Uterus (tissue), 2 donors: ENCODE data around the gene CERS4.

ENCODE experiments used
- CTCF ChIP-seq, 4 experiments: fragments of 200-600 bp in 2 of 4; fragments of 450-650 bp in 2 of 4; sonication (generic) in 2 of 4; IDR thresholded peaks; one replicate each; pipeline ENCODE4 v1.5.1; 2016 to 2019; ENCODE audit warnings: antibody characterized with exemption in 4 of 4, mild to moderate bottlenecking in 2 of 4, moderate library complexity in 1 of 4
- POLR2A ChIP-seq, 2 donors: fragments of 450-650 bp; IDR thresholded peaks; one replicate each; pipeline ENCODE4 v1.6.1; 2016; ENCODE audit warnings: antibody characterized with exemption in 2 of 2, mild to moderate bottlenecking in 1 of 2, moderate library complexity in 1 of 2

GRCh38 chr19:8231073-8231604 lies 22.0 kb downstream of the CERS4 start:
- TF ChIP-seq CTCF (IDR thresholded peaks at IDR 0.05), result no peak
- no peak for TF ChIP-seq POLR2A (IDR thresholded peaks at IDR 0.05)
